Measurements from ENCODE around the gene CACNG3.
A peak's percentile ranks its signal among the peaks of the same experiment; 100 is the strongest.
"Not testable (repeated sequence)": the region's sequence is repeated elsewhere in the genome, so short reads cannot be mapped to it uniquely, and the experiment has no call there.

CACNG3 gene

DNA sequence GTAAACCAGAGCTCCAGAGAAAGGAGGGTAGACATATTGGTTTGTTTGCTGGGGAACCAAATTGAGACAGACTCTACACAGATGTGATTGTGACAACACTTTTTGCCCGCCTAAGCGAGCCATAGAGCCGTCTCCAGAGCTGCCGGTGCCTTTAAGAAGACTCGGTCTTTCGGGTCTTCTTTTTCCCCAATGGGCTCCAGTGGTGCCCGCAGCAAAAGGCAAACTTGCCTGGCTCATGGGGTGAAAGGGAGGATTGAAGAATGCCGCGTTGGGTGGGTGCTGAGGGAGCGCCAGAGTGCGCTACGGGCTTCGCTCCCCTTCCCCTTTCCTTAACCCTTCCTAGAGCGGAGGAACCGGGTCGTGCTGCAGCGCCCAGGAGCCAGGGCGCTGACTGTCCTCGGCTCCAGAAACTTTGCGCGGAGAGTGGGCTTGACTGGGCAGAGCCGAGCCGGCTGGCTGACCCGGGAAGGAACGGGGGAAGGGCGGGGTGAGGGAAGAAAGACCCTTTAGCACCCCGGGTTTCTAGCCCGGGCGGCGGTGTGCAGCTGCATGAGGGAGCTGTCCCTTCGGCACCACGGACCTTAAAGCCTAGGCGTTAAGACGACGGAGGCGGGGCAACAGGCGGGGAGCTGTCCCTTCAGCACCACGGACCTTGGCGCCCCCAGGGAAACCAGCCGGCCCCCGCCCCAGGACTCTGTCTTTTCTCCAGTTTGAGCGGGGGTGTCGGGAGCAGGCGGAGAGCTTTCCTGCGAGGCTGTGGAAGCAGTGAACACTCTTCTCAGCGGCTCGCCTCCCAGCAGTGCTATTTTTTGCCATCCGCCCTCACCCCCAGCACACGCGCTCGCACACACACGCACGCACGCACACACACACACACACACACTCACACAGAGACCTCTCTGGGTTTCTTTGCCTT is at the start of gene CACNG3:
Gene CACNG3 (plus strand): TSS at position 880 of the 916 bp plus-strand sequence. CDS start 420 bp downstream, outside the sequence.
- peak; percentile 13 to 15 for DNase-seq (ENCODE audit: low read depth in 1 of 2, low spot score in 1 of 2)

DNA sequence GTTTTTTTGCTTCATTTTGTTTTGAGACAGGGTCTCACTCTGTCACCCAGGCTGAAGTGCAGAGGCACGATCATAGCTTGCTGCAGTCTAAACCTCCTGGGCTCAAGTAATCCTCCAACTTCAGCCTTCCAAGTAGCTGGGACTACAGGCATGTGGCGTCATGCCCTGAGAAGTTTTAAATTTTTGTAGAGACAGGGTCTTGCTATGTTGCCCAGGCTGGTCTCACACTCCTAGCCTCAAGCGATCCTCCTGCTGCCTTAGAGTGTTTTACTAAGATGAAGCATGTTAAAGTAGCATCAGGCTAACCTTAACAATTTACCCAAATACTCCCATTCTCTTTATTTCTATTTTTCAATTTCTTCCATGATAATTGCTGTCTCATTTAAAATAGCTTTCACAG is 49.2 kb upstream of the CACNG3 start:
- no peak for DNase-seq (ENCODE audit: low read depth in 1 of 2, low spot score in 1 of 2)

DNA sequence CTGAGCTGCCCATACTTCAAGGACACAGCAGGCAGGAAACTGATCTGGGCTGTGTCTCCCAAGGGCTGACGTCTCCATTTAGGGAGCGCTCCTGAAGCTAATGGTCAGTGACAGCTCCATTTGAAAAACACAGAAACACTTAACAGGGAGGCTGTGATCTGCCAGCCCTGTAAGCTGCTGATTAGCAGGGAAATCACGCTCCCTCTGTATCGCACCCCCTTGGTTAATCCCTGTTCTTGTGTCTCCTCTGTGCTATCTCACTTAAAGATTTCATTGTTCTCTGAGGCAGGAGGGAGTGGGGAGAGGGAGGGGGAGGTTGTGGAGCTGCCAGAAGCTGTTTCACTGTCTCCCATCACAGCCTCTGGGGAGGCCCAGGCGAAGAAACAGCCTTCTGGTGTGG is 47.4 kb upstream of the CACNG3 start:
- DNase-seq (ENCODE audit: low read depth in 1 of 2, low spot score in 1 of 2) = no peak

DNA sequence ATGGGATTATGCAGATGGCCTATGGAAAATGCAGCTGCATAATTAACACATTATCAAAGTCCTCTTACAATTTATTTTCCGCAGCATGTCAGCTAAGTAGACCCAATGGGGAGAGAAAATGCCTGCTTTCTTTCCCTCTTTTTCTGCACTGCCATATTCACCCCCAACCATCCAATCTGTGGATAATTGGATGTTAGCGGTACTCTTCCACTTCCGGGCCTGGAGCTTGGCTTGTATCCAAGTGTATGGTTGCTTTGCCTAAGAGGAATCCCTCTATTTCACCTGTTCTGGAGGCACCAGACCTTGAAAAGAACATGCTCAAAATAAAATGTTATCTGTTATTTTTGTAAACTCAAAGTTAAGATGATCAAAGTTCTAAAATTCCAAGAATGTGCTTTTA is 41.1 kb upstream of the CACNG3 start:
- no peak for DNase-seq (ENCODE audit: low read depth in 1 of 2, low spot score in 1 of 2)

DNA sequence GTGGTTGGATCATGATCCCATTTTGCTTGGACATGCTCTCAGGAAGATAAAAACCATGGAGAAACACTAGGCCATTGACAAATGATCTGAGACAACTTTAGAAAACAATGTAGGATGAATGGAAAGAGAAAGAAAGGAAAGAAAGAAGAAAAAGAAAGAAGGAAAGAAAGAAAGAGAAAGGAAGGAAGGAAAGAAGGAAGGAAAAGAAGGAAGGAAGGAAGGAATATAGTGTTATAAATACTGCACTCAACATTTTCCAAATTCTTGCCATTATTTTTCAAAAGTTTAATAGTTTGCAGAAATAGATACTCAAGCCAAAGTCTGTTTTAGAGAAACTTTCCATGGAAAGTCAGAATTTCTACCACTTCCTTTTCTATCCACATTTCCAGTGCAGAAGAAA is 39.2 kb upstream of the CACNG3 start:
- no peak for DNase-seq (ENCODE audit: low read depth in 1 of 2, low spot score in 1 of 2)

DNA sequence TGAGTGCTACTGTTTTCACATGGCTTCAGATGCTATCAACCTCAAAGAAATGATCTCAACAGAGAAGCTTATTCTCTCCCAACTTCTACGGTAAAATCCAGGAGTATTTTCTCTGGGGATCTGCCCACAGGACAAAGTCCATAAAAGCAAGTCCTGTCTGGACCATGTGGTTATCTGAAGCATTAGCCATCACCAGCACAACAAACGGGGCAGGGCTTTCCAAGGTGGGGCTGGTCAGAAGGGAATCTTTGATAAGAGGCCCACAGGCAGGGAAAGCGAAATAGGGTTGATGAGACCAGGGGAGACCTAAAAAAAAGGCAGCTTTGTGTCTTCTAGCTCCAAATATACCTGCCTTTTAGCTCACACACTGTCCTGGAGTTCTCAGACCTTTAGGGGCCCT is 38.7 kb upstream of the CACNG3 start:
- DNase-seq (ENCODE audit: low read depth in 1 of 2, low spot score in 1 of 2) = no peak

DNA sequence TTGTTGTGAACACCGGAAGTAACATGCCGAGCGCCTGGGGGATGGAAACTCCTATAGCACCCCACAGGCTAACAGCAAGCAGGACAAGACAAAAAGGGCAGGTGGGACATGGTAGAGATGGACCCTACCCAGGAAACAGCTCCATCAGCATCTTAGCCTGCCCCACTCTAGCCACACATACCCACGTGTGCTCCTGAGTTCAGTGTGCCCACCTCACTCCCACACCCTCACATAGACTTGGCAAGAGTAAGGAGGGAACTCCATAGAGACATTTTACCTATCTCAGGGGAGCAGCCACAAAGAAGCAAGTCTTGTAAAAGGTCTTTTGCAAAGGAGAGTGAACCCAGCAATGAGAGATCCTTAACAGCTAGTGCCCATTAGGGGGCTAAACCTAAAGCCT is 37.8 kb upstream of the CACNG3 start:
- DNase-seq (ENCODE audit: low read depth in 1 of 2, low spot score in 1 of 2) = no peak

DNA sequence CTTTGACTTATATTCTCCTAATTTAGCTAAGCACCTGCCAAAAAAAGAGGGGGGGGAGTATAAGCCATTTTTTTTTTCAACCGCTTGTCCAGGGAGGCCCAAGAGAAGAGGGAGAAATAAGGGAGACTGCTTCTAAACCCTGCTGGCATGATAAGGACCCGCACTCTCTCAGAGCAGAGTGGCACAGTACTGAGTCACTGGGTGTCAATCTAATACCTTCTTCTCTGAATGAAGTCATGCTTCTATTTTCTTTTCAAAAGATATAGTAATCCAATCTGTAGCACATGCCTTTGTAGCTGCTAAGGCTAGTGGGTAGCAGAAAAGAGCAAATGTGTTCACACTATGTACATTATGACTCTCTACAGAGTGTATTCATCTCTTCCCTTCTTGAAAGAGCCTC is 34.9 kb upstream of the CACNG3 start:
- no peak for DNase-seq (ENCODE audit: low read depth in 1 of 2, low spot score in 1 of 2)

DNA sequence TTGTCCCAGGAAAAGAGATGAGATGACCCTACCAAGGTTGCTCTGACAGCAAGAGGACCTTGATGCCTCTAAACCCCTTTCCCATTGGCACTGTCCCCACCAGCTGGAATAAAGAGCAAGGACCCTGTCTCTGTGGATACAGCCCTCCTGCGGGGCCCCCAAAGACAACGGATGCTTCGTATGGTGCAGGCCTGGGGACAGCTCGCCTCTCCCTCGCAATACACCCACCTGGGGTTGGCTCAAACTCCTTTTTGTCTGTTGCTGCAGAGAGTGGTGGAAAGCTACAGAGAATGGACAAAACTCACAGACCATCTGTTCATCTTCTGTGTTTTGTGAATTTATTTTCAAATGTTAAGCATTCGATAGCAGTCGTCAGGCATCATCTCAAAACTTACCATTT is 27.6 kb upstream of the CACNG3 start:
- no peak for DNase-seq (ENCODE audit: low read depth in 1 of 2, low spot score in 1 of 2)

DNA sequence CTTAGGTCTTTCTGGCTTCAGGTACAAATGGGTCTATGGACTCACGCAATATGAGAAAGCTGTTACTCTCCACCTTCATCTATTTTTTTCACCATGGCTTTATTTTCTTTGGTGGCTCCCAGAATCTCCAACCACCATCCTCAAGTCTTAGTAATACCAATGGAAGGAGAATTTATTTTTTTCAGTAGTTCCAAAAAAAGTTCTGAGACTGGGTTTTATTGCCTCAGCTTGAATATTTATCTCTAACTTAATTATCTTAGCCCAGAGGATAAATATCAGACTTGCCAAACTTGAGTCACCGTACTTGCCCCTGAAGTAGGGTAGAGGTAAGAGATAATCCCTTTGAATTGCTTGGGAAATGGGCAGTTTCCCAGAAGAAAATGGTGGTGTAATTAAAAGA is 23.2 kb upstream of the CACNG3 start:
- no peak for DNase-seq (ENCODE audit: low read depth in 1 of 2, low spot score in 1 of 2)

DNA sequence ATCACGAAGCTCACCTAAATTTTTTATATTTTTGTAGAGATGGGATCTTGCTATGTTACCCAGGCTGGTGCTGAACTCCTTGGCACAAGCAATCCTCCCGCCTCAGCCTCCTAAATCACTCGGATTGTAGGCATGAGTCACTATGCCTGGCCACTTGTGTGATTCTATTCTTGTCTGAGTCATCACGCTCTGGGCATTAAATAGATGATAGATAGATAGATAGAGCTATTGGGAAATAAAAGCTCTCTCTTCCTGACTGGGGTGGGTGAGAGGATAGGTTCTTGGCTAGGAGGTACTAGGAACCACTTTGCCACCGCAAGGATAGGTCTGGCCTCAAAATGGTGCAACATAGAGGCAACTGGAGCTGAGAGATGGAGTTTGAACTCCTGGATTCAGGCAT is 21.4 kb upstream of the CACNG3 start:
- no peak for DNase-seq (ENCODE audit: low read depth in 1 of 2, low spot score in 1 of 2)

DNA sequence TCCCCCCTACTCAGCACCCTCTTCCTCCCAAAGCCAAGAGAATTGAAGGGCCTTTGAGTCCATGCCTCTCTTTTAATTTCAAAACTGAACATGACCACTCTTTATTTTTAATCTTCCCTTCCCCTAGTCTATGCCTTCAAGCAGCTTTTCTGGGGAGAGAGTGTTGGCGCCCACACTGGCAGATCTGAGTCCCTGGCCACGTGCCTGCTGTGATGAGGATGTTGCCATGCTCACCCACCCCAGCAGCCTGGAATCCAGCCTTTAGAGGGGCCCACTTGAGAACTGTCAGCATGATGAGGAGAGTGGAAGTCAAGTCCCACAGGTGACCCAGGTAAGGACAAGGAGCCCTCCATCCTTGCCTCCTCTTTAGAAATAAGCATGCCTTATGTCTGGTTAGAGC is 20.3 kb upstream of the CACNG3 start:
- DNase-seq (ENCODE audit: low read depth in 1 of 2, low spot score in 1 of 2) = no peak

DNA sequence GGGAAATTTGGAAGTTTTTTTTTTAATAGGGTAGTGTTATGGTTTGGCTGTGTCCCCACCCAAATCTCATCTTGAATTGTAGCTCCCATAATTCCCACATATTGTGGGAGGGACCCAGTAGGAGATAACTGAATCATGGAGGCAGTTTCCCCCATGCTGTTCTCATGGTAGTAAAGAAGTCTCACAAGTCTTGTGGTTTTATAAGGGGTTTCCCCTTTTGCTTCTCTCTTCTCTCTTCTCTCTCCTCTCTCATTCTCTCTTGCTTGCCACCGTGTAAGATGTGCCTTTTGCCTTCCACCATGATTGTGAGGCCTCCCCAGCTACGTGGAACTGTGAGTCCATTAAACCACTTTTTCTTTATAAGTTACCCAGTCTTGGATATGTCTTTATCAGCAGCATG is 17.3 kb upstream of the CACNG3 start:
- DNase-seq (ENCODE audit: low read depth in 1 of 2, low spot score in 1 of 2) = not testable (repeated sequence)

DNA sequence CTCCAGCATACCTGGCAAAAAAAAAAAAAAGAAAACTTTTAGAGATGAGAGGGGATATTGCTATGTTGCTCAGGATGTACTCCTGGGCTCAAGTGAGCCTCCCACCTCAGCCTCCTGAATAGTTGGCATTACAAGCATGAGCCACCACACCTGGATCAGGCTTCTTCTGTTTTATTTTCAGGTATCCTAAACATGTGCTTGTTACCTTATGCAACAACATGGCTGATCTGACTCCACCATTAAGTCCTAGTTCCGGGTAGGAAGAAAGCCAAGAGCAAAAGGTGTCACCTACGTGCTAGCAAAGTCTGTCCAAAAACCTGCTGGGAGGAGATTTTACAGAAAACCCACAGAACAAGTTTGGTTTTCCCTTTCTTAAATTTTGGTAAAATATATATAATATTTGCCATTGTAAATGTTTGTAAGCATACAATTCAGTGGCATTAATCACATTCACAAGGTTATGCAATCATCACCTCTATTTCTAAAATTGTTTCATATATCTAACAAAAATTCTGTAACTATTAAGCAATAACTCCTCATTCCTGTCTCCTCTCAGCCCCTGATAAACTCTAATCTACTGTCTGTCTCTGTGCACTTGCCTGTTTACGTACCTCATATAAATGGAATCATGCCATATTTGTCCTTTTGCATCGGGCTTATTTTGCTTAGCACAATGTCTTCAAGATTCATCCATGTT is 9.1 kb upstream of the CACNG3 start:
- DNase-seq (ENCODE audit: low read depth in 1 of 2, low spot score in 1 of 2) = no peak

DNA sequence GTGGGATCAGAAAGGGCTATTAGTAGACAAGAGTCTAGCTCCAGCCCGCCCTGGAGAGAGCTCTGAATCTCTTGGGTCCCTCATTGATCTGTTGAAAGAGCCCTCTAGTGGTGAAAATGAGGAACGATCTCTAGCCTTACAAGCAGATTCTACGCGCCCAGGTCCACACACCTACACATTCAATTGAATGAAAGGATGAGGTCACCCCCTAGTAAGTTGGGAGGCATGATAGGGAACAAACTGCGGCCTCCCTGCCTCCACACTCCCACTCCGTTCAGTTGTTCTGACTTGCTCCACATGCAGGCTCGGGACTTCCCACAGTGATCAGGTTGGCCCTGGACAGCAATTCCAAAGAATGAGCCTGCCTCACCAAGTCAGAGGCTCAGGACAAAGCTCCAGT is 2.9 kb upstream of the CACNG3 start:
- DNase-seq (ENCODE audit: low read depth in 1 of 2, low spot score in 1 of 2) = peak in 1 of 2 donors; percentile 23

DNA sequence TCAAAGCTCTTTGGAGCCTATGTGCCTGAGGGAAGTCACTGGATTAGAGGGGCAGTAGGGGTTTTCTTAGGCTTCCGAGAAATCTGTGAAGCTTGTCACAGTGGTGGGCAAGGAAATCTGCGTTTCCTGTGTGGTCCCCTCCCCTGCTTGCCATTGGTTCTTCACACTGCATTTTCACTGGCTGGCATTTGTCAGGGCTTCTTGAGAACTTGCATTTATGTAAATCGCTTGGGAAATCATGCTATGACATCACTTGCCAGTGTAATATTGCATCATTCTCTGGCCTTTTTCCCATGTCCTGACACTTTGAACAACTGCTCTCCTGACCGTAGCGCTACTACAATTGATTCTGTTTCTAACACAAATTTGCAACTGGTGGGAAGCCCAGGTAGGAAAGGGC is 1.8 kb downstream of the CACNG3 start:
- DNase-seq (ENCODE audit: low read depth in 1 of 2, low spot score in 1 of 2) = no peak

DNA sequence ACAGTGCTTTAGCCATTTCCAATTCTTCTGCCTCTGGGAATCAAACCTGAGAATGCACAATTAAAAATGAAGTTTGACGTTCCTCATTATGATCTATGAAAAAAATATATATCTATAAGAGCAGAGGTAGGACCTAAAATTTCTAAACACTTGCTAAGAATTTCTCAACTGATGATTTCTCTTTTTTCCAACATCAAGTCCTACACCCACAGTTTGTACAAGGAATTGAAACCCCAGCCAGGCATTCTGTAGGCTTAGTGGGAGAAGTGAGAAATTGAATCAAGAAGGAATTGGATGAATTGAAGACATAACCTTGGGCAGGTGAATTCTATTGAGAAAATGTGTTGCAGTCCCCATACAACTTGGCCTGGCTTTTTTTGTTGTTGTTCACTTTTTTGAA is 2.7 kb downstream of the CACNG3 start:
- DNase-seq (ENCODE audit: low read depth in 1 of 2, low spot score in 1 of 2) = no peak

DNA sequence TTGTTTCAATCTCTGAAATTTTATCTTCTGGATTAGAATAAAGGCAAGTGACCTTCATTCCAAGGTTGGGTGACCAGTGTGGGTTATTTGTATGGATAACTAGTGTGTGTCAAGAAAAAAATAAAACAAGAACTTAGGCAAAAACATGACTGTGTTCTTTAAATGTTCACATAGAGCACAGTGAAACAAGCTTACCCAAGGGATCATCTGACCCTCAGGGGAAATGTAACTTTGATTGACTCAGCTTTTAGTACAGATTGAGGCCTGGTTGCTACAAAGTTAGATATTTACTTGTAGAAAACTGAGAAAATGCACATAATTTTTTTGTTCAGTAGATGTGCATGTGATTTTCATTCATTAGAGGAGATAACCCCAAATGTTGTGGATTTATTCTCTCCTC is 6.7 kb downstream of the CACNG3 start:
- DNase-seq (ENCODE audit: low read depth in 1 of 2, low spot score in 1 of 2) = no peak

DNA sequence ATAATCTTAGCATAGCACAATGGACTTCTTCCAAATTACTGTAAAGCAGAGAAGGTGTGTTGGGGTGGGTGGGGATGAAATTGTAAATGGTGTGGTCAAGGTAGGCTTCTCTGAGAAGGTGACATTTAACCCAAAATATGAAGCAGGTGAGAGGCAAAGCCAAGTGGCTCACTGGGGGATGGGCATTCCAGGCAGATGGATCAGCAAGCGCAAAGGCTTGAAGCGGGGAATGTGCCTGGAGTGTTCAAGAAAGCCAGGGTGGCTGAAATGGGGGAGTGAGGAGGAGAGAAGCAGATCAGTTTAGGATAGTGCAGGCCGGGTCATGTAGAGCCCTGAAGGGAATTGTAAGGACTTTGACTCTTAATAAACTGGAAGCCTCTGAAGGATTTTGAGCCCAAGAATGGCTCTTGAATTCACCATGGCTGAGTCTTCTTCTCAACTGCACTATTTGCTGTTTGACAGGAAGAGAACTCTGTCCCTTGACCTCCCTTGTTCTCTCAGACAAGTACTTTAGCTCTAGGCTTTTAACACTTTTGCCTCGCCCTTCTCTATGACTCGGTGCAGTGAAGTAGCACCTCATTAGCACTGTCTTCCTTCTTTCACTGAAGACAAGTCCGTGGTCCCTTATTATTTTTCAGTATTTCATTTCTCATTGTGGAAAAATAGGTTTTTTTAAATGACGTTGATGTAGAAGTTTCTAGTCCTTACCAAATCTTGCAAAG is 14.7 kb downstream of the CACNG3 start:
- DNase-seq (ENCODE audit: low read depth in 1 of 2, low spot score in 1 of 2) = no peak

DNA sequence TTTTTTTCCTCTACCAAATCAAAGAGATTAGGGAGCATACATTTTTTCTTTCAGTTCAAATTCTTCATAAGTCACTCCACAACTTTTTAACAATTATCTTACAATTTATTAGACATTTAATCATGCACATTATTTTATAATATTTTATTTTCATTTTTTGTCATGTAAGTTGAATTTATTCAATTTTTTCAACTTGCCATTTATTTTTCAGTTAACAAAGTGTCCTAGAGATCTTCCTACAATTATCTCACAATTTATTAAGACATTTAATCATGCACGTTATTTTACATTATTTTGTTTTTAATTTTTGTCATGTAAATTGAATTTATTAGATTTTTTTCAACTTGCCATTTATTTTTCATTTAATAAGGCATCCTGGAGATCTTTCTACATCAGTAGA is 16.2 kb downstream of the CACNG3 start:
- no peak for DNase-seq (ENCODE audit: low read depth in 1 of 2, low spot score in 1 of 2)

DNA sequence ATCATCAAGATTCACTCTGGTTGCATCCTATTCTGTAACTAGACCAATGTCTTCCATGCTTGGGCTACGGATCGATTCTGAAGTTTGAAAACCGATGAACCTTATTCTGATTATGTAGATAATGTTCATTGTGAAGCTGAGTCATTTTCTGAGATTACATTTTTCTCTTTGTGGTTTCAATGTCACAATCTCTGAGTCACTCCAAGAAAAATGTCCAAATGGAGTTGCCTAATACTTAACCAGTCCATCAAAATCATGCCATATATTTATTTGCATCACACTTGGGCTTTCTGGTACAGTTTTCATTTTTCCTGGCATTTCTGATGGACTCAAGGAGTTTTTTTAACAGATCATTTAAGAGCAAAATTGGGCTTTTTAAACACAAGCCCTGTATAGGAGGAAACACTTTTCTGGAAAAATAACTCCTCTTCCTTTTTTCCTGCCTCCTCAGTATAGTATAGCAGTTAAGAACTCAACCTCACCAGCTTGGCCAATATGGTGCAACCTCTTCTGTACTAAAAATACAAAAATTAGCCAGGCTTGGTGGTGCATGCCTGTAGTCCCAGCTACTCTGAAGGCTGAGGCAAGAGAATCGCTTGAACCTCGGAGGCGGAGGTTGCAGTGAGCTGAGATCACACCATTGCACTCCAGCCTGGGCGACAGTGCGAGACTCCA is 17.5 kb downstream of the CACNG3 start:
- no peak for DNase-seq (ENCODE audit: low read depth in 1 of 2, low spot score in 1 of 2)
